K562 (cell line): ENCODE data around the gene TDRD10. TPM values are rescaled to one million over a fixed set of nuclear protein-coding genes. Genes with fewer than 3 reads are reported as not detected.

ENCODE experiments used
- ATAC-seq: fragments of 200-7000 bp; cut with Tn5 transposase; 3 replicates; pipeline ENCODE4 v1.9.1; 2020; ENCODE audit warnings: moderate library complexity
- BruUV-seq: library from RNA; stranded (reverse); fragments of 400-500 nt; replicated peaks from 2 replicates; lab custom pipeline; 2021; lab: Mats Ljungman, UMichigan
- CTCF ChIA-PET: fragments of 300-600 bp; formaldehyde crosslinking; extraction: SDS; loops from one replicate; lab custom pipeline; 2021; ENCODE audit warnings: low intra/inter-chr PET ratio; lab: Yijun Ruan, JAX
- POLR2A ChIA-PET: fragments of 300-600, 350-650 bp; sonication (Branson Sonifier 250); formaldehyde crosslinking; extraction: SDS; loops from one replicate; lab custom pipeline; 2021; ENCODE audit warnings: antibody characterized with exemption, inconsistent platforms; lab: Yijun Ruan, JAX
- DNase-seq, 4 experiments: peaks; one replicate each; pipeline versions ENCODE4 v3.0.0 to v3.0.0-alpha.2; 2011 to 2018; ENCODE audit warnings: low spot score in 3 of 4, mixed read lengths in 3 of 4; ENCODE audit errors: extremely low read depth in 1 of 4
- FAIRE-seq: peaks from 2 replicates; lab custom pipeline; 2011; peaks lifted over from hg19 to GRCh38; lab: Jason Lieb, UNC
- H2AFZ ChIP-seq: 2 replicates; pipeline ENCODE4 v1.6.0; 2011; ENCODE audit warnings: low read depth, low read length, control low read depth, inconsistent platforms
- H3K27ac ChIP-seq: fragments of 200-600 bp; 3 replicates; pipeline ENCODE4 v1.8.0; 2011; ENCODE audit warnings: low read depth, mild to moderate bottlenecking, control low read depth, inconsistent platforms, low read length, moderate library complexity, mixed read lengths; ENCODE audit errors: extremely low read depth
- H3K27me3 ChIP-seq, 2 experiments: fragments of 300-600 bp in 1 of 2; 2 replicates in 1 of 2; 3 replicates in 1 of 2; pipeline versions ENCODE4 v1.6.0 to v1.8.0; 2011; ENCODE audit warnings: inconsistent platforms in 2 of 2, low read length in 2 of 2, mild to moderate bottlenecking in 1 of 2, mixed read lengths in 1 of 2, moderate library complexity in 1 of 2; ENCODE audit not compliant: control insufficient read depth in 2 of 2, insufficient read depth in 2 of 2
- H3K36me3 ChIP-seq: fragments of 300-600 bp; 3 replicates; pipeline ENCODE4 v1.8.0; 2011; ENCODE audit warnings: mild to moderate bottlenecking, low read length, inconsistent platforms; ENCODE audit not compliant: control insufficient read depth, insufficient read depth
- H3K4me1 ChIP-seq, 2 experiments: fragments of 200-600 bp in 1 of 2; replicated peaks in 1 of 2; 2 replicates in 1 of 2; 3 replicates in 1 of 2; pipeline versions ENCODE4 v1.5.1 to v1.8.0; 2011; ENCODE audit warnings: inconsistent platforms in 2 of 2, low read length in 2 of 2, mild to moderate bottlenecking in 1 of 2, mixed read lengths in 1 of 2, moderate library complexity in 1 of 2; ENCODE audit not compliant: control insufficient read depth in 2 of 2, insufficient read depth in 2 of 2
- H3K4me2 ChIP-seq: 2 replicates; pipeline ENCODE4 v1.6.1; 2011; ENCODE audit warnings: low read length, control low read depth, inconsistent platforms, mixed read lengths; ENCODE audit not compliant: insufficient read depth
- H3K4me3 ChIP-seq: fragments of 200-600 bp; sonication (generic), shearing (Covaris generic); 2 replicates; pipeline ENCODE4 v1.5.1; 2016; ENCODE audit warnings: control low read depth, inconsistent platforms
- H3K79me2 ChIP-seq: fragments of 200-600 bp; 3 replicates; pipeline ENCODE4 v1.8.0; 2011; ENCODE audit warnings: low read length, inconsistent platforms; ENCODE audit not compliant: control insufficient read depth, insufficient read depth
- H3K9ac ChIP-seq, 2 experiments: 2 replicates each; pipeline versions ENCODE4 v1.6.0 to v1.6.1; 2011; ENCODE audit warnings: low read depth in 2 of 2, low read length in 2 of 2, control low read depth in 1 of 2, inconsistent platforms in 1 of 2, mild to moderate bottlenecking in 1 of 2, mixed read lengths in 1 of 2; ENCODE audit not compliant: insufficient read depth in 1 of 2
- H3K9me1 ChIP-seq: one replicate; pipeline ENCODE4 v1.6.0; 2011; ENCODE audit warnings: inconsistent platforms, mild to moderate bottlenecking, low read length, moderate library complexity; ENCODE audit not compliant: control insufficient read depth, insufficient read depth
- H3K9me3 ChIP-seq: replicated peaks from 2 replicates; pipeline ENCODE4 v1.5.1; 2011; ENCODE audit warnings: low read depth, low read length, inconsistent platforms; ENCODE audit not compliant: control insufficient read depth, insufficient read depth
- H4K20me1 ChIP-seq: replicated peaks from 2 replicates; pipeline ENCODE4 v1.6.1; 2011; ENCODE audit warnings: low read length, inconsistent platforms, mixed read lengths; ENCODE audit not compliant: control insufficient read depth, insufficient read depth
- CREM ChIP-seq: IDR thresholded peaks from 2 replicates; pipeline ENCODE4 v1.6.1; 2014; ENCODE audit warnings: antibody characterized with exemption, low read depth
- RAD21 ChIP-seq, 2 experiments: fragments of 250-450 bp in 1 of 2; fragments of 450-650 bp in 1 of 2; sonication (Bioruptor Pico) in 1 of 2; formaldehyde crosslinking in 1 of 2; IDR thresholded peaks in 1 of 2; conservative IDR thresholded peaks in 1 of 2; 2 replicates each; pipeline versions ENCODE4 v1.4.0 to v1.8.0; 2020 to 2022; ENCODE audit warnings: mild to moderate bottlenecking in 2 of 2, moderate library complexity in 1 of 2
- SMC3 ChIP-seq: conservative IDR thresholded peaks from 2 replicates; pipeline ENCODE4 v1.6.1; 2011; ENCODE audit warnings: low read depth, low read length, improper control_type of control experiment; ENCODE audit not compliant: insufficient read depth
- STAG1 ChIP-seq: sonication (generic); formaldehyde crosslinking; IDR thresholded peaks from 2 replicates; pipeline ENCODE4 v1.5.0; 2020; ENCODE audit warnings: missing genetic modification reagents, borderline replicate concordance
- ZNF165 ChIP-seq: fragments of 250-450 bp; sonication (Bioruptor Pico); IDR thresholded peaks from 2 replicates; pipeline ENCODE4 v1.4.0; 2020; ENCODE audit warnings: borderline replicate concordance
- ZNF766 ChIP-seq: fragments of 200-800 bp; sonication (Bioruptor generic); conservative IDR thresholded peaks from 2 replicates; pipeline ENCODE4 v1.6.1; 2016; ENCODE audit warnings: missing genetic modification characterization, missing compliant biosample characterization
- WGBS: fragments of 100-300 bp; shearing (Covaris generic); methylation state at CpG from one replicate; pipeline ENCODE4 v1.1.6; 2016; ENCODE audit warnings: low coverage, mixed read lengths; ENCODE audit not compliant: insufficient coverage; ENCODE audit errors: missing lambda C conversion rate; 5-methylcytosine and 5-hydroxymethylcytosine counted together
- in situ Hi-C: fragments of 300-500 bp; cut with MboI; formaldehyde crosslinking; loops from 4 replicates; pipeline ENCODE4 v1.15.0; 2018; ENCODE audit warnings: inconsistent platforms, mixed read lengths
- intact Hi-C: fragments of 100-400 bp; cut with micrococcal nuclease; formaldehyde crosslinking; loops from 2 replicates; pipeline ENCODE4 v1.14.2; 2022
- polyA plus RNA-seq, 8 experiments: library from polyadenylated mRNA; depleted of rRNA in 4 of 8; stranded (reverse) in 5 of 8; unstranded in 3 of 8; fragments of >200 nt; fragmentation: Nextera tagmentation in 2 of 8; fragmentation: Illumina TruSeq in 1 of 8; extraction: Ambion mirVana in 2 of 8; extraction: Trizol in 1 of 8; gene quantifications; 2 replicates each; pipeline versions ENCODE4 v1.2.1 to v1.2.3, GENCODE V29; 2011 to 2014; ENCODE audit warnings: inconsistent platforms in 1 of 8, missing spikeins in 1 of 8
- total RNA-seq, 7 experiments: library from RNA; depleted of rRNA in 6 of 7; stranded (reverse); fragments of >200 nt in 6 of 7; fragmentation: Illumina TruSeq in 2 of 7; extraction: Trizol in 2 of 7; gene quantifications; 2 replicates each; pipeline versions ENCODE4 v1.2.1 to v1.2.3, GENCODE V29; 2011 to 2021; ENCODE audit warnings: low replicate concordance in 1 of 7
- TF ChIP-seq, protein P1 (sequence below), 2 experiments: fragments of 450-650 bp; IDR thresholded peaks; 2 replicates each; pipeline ENCODE4 v1.6.1; 2018; ENCODE audit warnings: mild to moderate bottlenecking in 2 of 2, low read depth in 1 of 2; ENCODE audit not compliant: partially characterized antibody in 2 of 2
- TF ChIP-seq, protein P2 (sequence below), 3 experiments: IDR thresholded peaks in 2 of 3; conservative IDR thresholded peaks in 1 of 3; 2 replicates each; pipeline ENCODE4 v1.5.1; 2011 to 2012; ENCODE audit warnings: low read length in 3 of 3, mild to moderate bottlenecking in 3 of 3, control low read depth in 2 of 3, improper control_type of control experiment in 1 of 3, inconsistent platforms in 1 of 3, low read depth in 1 of 3, mixed read lengths in 1 of 3, moderate library complexity in 1 of 3; ENCODE audit not compliant: insufficient read depth in 2 of 3

TDRD10 gene
- total and polyA plus RNA-seq, 9 of the 15 experiments (the other 6 are each of a cell fraction or from before 2014, with no cell fraction given), result not detected

DNA sequence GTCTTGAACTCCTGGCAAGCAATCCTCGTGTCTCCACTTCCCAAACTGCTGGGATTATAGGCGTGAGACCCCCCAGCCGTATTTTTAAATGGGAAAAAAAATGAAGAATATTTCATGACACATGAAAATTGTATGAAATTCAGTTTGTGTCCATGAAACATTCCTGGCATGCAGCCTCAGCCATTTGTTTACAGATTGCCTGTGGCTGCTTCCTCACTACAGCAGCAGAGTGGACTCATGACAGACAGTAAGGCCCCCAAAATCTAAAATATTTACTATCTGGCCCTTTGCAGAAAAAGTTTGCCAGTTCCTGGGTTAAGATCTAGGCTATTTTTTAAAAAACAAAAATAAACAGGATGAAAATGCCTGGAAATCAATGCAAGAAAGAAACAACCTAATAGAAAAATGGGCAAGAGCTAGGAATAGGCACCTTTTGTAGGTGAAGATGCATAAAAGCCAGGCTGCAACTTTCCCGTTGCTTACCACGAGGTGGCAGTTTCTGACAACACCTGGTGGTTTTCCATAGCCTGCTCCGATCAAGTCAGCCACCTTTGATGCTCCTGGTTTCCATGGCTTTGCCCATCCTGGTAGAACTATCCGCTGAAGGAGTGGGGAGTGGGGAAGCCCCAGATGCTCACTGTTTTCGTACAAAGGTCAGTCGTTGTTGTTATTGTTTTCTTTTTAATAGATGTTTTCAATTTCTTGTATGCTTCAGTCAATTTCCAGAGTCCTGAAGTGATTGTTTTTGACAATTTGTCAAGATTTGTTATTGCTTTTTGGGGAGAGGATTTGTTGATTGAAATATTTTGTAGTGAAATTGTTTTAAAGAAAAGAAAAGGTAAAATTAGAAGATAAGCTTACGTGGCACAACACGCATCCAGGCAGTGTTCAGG, 32.2 kb downstream of the TDRD10 start:
- no TSS peak for BruUV-seq
- no peak overlapping the region for H3K9ac ChIP-seq
- intact Hi-C loops (no loop called here), in situ Hi-C loops (no loop called here)
- H2AFZ ChIP-seq, result no peak overlapping the region
- H3K27ac ChIP-seq, result no peak overlapping the region
- no peaks in the 10 kb centered on the region for H4K20me1 ChIP-seq
- DNase-seq (peak; percentile 58 to 64 (median 63)), ATAC-seq (peak; percentile 77), FAIRE-seq (peak; percentile 83)
- H3K4me1 ChIP-seq, result no peaks in the 10 kb centered on the region; a peak in 2 of 5 replicates
- no peaks in the 10 kb centered on the region; the same call in 1 of the 2 replicates for H3K9me3 ChIP-seq
- H3K27me3 ChIP-seq, result peaks cover 22 to 44% of the 10 kb centered on the region in 2 experiments
- no peaks in the 10 kb centered on the region for H3K36me3 ChIP-seq
- no peaks in the 10 kb centered on the region for H3K79me2 ChIP-seq
- CTCF ChIA-PET, result interaction anchor here (0.6 to 0.8 kb wide), 2 partner anchors 410 to 528 kb away, joined by 3 to 4 read pairs; no protein-coding TSS in a partner anchor
- no peak overlapping the region for H3K4me3 ChIP-seq
- WGBS, result 14% methylated on average over 11 of the region's 11 CpGs
- no peaks in the 10 kb centered on the region for H3K9me1 ChIP-seq
- POLR2A ChIA-PET, result interaction anchor here (1.0 kb wide), 1 partner anchor 41 kb away, joined by 4 read pairs; no protein-coding TSS in a partner anchor
- no peak overlapping the region for H3K4me2 ChIP-seq
- TF ChIP-seq, protein P1, sequence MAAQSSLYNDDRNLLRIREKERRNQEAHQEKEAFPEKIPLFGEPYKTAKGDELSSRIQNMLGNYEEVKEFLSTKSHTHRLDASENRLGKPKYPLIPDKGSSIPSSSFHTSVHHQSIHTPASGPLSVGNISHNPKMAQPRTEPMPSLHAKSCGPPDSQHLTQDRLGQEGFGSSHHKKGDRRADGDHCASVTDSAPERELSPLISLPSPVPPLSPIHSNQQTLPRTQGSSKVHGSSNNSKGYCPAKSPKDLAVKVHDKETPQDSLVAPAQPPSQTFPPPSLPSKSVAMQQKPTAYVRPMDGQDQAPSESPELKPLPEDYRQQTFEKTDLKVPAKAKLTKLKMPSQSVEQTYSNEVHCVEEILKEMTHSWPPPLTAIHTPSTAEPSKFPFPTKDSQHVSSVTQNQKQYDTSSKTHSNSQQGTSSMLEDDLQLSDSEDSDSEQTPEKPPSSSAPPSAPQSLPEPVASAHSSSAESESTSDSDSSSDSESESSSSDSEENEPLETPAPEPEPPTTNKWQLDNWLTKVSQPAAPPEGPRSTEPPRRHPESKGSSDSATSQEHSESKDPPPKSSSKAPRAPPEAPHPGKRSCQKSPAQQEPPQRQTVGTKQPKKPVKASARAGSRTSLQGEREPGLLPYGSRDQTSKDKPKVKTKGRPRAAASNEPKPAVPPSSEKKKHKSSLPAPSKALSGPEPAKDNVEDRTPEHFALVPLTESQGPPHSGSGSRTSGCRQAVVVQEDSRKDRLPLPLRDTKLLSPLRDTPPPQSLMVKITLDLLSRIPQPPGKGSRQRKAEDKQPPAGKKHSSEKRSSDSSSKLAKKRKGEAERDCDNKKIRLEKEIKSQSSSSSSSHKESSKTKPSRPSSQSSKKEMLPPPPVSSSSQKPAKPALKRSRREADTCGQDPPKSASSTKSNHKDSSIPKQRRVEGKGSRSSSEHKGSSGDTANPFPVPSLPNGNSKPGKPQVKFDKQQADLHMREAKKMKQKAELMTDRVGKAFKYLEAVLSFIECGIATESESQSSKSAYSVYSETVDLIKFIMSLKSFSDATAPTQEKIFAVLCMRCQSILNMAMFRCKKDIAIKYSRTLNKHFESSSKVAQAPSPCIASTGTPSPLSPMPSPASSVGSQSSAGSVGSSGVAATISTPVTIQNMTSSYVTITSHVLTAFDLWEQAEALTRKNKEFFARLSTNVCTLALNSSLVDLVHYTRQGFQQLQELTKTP (IDR thresholded peaks at IDR 0.05; ENCODE audit: low read depth in 1 of 2, partially characterized antibody in 2 of 2), result peak in 1 of 2 experiments; percentile 72
- peak; percentile 54 to 83 for TF ChIP-seq RAD21 (CRISPR knock-in tag; conservative IDR thresholded peaks at IDR 0.05 in 1 of 2, IDR thresholded peaks at IDR 0.05 in 1 of 2)
- TF ChIP-seq, protein P2, sequence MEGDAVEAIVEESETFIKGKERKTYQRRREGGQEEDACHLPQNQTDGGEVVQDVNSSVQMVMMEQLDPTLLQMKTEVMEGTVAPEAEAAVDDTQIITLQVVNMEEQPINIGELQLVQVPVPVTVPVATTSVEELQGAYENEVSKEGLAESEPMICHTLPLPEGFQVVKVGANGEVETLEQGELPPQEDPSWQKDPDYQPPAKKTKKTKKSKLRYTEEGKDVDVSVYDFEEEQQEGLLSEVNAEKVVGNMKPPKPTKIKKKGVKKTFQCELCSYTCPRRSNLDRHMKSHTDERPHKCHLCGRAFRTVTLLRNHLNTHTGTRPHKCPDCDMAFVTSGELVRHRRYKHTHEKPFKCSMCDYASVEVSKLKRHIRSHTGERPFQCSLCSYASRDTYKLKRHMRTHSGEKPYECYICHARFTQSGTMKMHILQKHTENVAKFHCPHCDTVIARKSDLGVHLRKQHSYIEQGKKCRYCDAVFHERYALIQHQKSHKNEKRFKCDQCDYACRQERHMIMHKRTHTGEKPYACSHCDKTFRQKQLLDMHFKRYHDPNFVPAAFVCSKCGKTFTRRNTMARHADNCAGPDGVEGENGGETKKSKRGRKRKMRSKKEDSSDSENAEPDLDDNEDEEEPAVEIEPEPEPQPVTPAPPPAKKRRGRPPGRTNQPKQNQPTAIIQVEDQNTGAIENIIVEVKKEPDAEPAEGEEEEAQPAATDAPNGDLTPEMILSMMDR (IDR thresholded peaks at IDR 0.05 in 2 of 3, conservative IDR thresholded peaks at IDR 0.05 in 1 of 3; ENCODE audit: insufficient read depth in 2 of 3, low read depth in 1 of 3, low read length in 3 of 3), result peak; percentile 69 to 78 (median 72)
- no peak for TF ChIP-seq ZNF766 (CRISPR knock-in tag)
- no peak for TF ChIP-seq ZNF165
- peak; percentile 60; the same call in 1 of the 2 replicates for TF ChIP-seq STAG1
- TF ChIP-seq SMC3, result peak; percentile 40; the same call in 1 of the 2 replicates
- 0 out of 2 replicates have a peak, but pooled peaks have one; percentile 8 for TF ChIP-seq CREM
